A549 (cell line): ENCODE data around the gene TP53TG5. TPM values are rescaled to one million over a fixed set of nuclear protein-coding genes. Genes with fewer than 3 reads are reported as not detected.

Experiments
- ATAC-seq, 2 experiments: fragments of 200-7000 bp in 1 of 2; fragments of >200 bp in 1 of 2; cut with Nextera tagmentation in 1 of 2; cut with Tn5 transposase in 1 of 2; 3 replicates each; pipeline versions ENCODE4 v1.8.0 to v1.9.1; 2018 to 2020; ENCODE audit warnings: mild to moderate bottlenecking in 1 of 2, moderate library complexity in 1 of 2
- CTCF ChIA-PET: fragments of 300-600 bp; sonication (Branson Sonifier 250); formaldehyde crosslinking; extraction: SDS; loops from one replicate; lab custom pipeline; 2021; ENCODE audit warnings: antibody characterized with exemption, inconsistent platforms; lab: Yijun Ruan, JAX
- POLR2A ChIA-PET: fragments of 350-600 bp; formaldehyde crosslinking; extraction: SDS; loops from one replicate; lab custom pipeline; 2021; ENCODE audit warnings: antibody characterized with exemption, inconsistent platforms; lab: Yijun Ruan, JAX
- DNase-seq, 2 experiments: peaks; one replicate each; pipeline versions ENCODE4 v3.0.0 to v3.0.0-alpha.2; 2011 to 2016; ENCODE audit warnings: low read depth in 1 of 2, low spot score in 1 of 2
- FAIRE-seq: peaks from 2 replicates; lab custom pipeline; 2011; peaks lifted over from hg19 to GRCh38; lab: Jason Lieb, UNC
- H3K27ac ChIP-seq, 2 experiments: fragments of >200 bp; sonication (Bioruptor Twin); formaldehyde crosslinking; 3 replicates each; pipeline ENCODE4 v1.5.1; 2016 to 2017
- H3K4me1 ChIP-seq: fragments of >200 bp; sonication (Bioruptor Twin); formaldehyde crosslinking; 3 replicates; pipeline ENCODE4 v1.6.1; 2016
- H3K4me2 ChIP-seq: fragments of >200 bp; sonication (Bioruptor Twin); formaldehyde crosslinking; 3 replicates; pipeline ENCODE4 v1.6.1; 2016
- H3K4me3 ChIP-seq: fragments of >200 bp; sonication (Bioruptor Twin); formaldehyde crosslinking; 3 replicates; pipeline ENCODE4 v1.5.1; 2016
- H3K9me3 ChIP-seq: fragments of >200 bp; sonication (Bioruptor Twin); formaldehyde crosslinking; 3 replicates; pipeline ENCODE4 v1.6.1; 2016
- CTCF ChIP-seq: fragments of >200 bp; sonication (Bioruptor Twin); formaldehyde crosslinking; IDR thresholded peaks from 3 replicates; pipeline ENCODE4 v1.5.1; 2016
- EHF ChIP-seq: fragments of 250-450 bp; sonication (Bioruptor Pico); IDR thresholded peaks from 2 replicates; pipeline ENCODE4 v1.5.0; 2020; ENCODE audit warnings: mild to moderate bottlenecking
- EP300 ChIP-seq, 2 experiments: fragments of >200 bp; sonication (Bioruptor Twin); formaldehyde crosslinking; IDR thresholded peaks; 2 replicates in 1 of 2; 3 replicates in 1 of 2; pipeline ENCODE4 v1.6.1; 2016 to 2017
- ESRRA ChIP-seq: fragments of 150-350 bp; IDR thresholded peaks from 2 replicates; pipeline ENCODE4 v1.6.1; 2014; ENCODE audit warnings: mild to moderate bottlenecking, low read length, borderline replicate concordance
- FOSB ChIP-seq: fragments of 250-450 bp; sonication (Bioruptor Pico); IDR thresholded peaks from 2 replicates; pipeline ENCODE4 v1.5.0; 2020; ENCODE audit warnings: mild to moderate bottlenecking, moderate library complexity
- GATA3 ChIP-seq: IDR thresholded peaks from 2 replicates; pipeline ENCODE4 v1.6.1; 2012; ENCODE audit warnings: borderline replicate concordance
- HOXB13 ChIP-seq: fragments of 250-450 bp; sonication (Bioruptor Pico); IDR thresholded peaks from 2 replicates; pipeline ENCODE4 v1.5.0; 2020; ENCODE audit warnings: low read depth, mild to moderate bottlenecking, moderate library complexity
- JUNB ChIP-seq: fragments of >200 bp; sonication (Bioruptor Twin); formaldehyde crosslinking; IDR thresholded peaks from 2 replicates; pipeline ENCODE4 v1.6.1; 2016
- KDM5A ChIP-seq: fragments of 200-600 bp; sonication (generic); IDR thresholded peaks from 2 replicates; pipeline ENCODE4 v1.6.1; 2016; ENCODE audit warnings: antibody characterized with exemption, mild to moderate bottlenecking
- MAFK ChIP-seq: fragments of 450-650 bp; IDR thresholded peaks from 2 replicates; pipeline ENCODE4 v1.6.1; 2014; ENCODE audit not compliant: partially characterized antibody
- MAX ChIP-seq: IDR thresholded peaks from 2 replicates; pipeline ENCODE4 v1.6.1; 2012
- NPAS2 ChIP-seq: fragments of 250-450 bp; sonication (Bioruptor Pico); IDR thresholded peaks from 2 replicates; pipeline ENCODE4 v1.8.0; 2022; ENCODE audit warnings: mild to moderate bottlenecking, moderate library complexity, borderline replicate concordance
- PHF8 ChIP-seq: fragments of 200-600 bp; sonication (generic); IDR thresholded peaks from 2 replicates; pipeline ENCODE4 v1.6.1; 2016; ENCODE audit warnings: low read depth, mild to moderate bottlenecking, antibody characterized with exemption, moderate library complexity, borderline replicate concordance
- RCOR1 ChIP-seq: fragments of 150-350 bp; IDR thresholded peaks from 2 replicates; pipeline ENCODE4 v1.6.1; 2014; ENCODE audit warnings: antibody characterized with exemption, low read length, low read depth
- SREBF2 ChIP-seq: fragments of 450-650 bp; IDR thresholded peaks from 2 replicates; pipeline ENCODE4 v1.6.1; 2014; ENCODE audit warnings: mild to moderate bottlenecking, moderate library complexity
- TP53 ChIP-seq: fragments of 250-450 bp; sonication (Bioruptor Pico); IDR thresholded peaks from 2 replicates; pipeline ENCODE4 v1.5.0; 2021; ENCODE audit warnings: mild to moderate bottlenecking, moderate library complexity
- USF2 ChIP-seq: fragments of 450-650 bp; IDR thresholded peaks from 2 replicates; pipeline ENCODE4 v1.6.1; 2014; ENCODE audit warnings: antibody characterized with exemption
- ZFP36 ChIP-seq: fragments of 450-650 bp; IDR thresholded peaks from 2 replicates; pipeline ENCODE4 v1.6.1; 2014; ENCODE audit warnings: borderline replicate concordance; ENCODE audit not compliant: partially characterized antibody
- ZNF302 ChIP-seq: fragments of 250-450 bp; sonication (Bioruptor Pico); IDR thresholded peaks from 2 replicates; pipeline ENCODE4 v1.9.0; 2021; ENCODE audit warnings: inconsistent platforms, mild to moderate bottlenecking, moderate library complexity
- WGBS: methylation state at CpG from one replicate; pipeline ENCODE4 v1.1.6; 2017; ENCODE audit errors: missing lambda C conversion rate; 5-methylcytosine and 5-hydroxymethylcytosine counted together
- polyA plus RNA-seq, 4 experiments: library from polyadenylated mRNA; depleted of rRNA in 3 of 4; stranded (reverse); fragments of >200 nt; fragmentation: RNase III in 1 of 4; extraction: RNeasy Plus Mini Kit Qiagen cat#74134 plus additional on column Dnase treatment in 1 of 4; gene quantifications; 2 replicates in 3 of 4; 3 replicates in 1 of 4; pipeline ENCODE4 v1.2.3, GENCODE V29; 2011 to 2017

TP53TG5 gene
- polyA plus RNA-seq, 2 of the 4 experiments (the other 2 are of a cell fraction), result not detected

- TF ChIP-seq ESRRA (no peak), PHF8 (no peak), EHF (CRISPR knock-in tag) (no peak), KDM5A (no peak), CTCF (no peak), NPAS2 (CRISPR knock-in tag) (no peak)
Observed at GRCh38 chr20:45361793-45362192, 16.3 kb downstream of the TP53TG5 start (continued).

- CTCF ChIA-PET, result interaction anchor here (1.1 to 9.2 kb wide), 12 partner anchors 9 to 412 kb away, joined by 3 to 159 read pairs (median 48); partner anchors contain the start of gene SDC4
- POLR2A ChIA-PET, result interaction anchor here (0.5 to 1.9 kb wide), 3 partner anchors 11 to 83 kb away, joined by 3 to 17 read pairs (median 5); partner anchors contain the start of gene SDC4
- H3K9me3 ChIP-seq, result no peaks in the 10 kb centered on the region
- ATAC-seq (no peak), DNase-seq (no peak), FAIRE-seq (no peak)
- H3K4me1 ChIP-seq, result peaks cover 51% of the 10 kb centered on the region
- H3K4me2 ChIP-seq, result peak overlapping the region; percentile 3; the same call in 1 of the 3 replicates
- peak overlapping the region in 1 of 2 experiments; percentile 16; a peak in 1 of 6 replicates for H3K27ac ChIP-seq
- TF ChIP-seq RCOR1 (no peak), EP300 (IDR thresholded peaks at IDR 0.05) (no peak)
- H3K4me3 ChIP-seq, result no peak overlapping the region
- WGBS, result 56% methylated on average over 9 of the region's 9 CpGs
Observed at GRCh38 chr20:45359406-45360148, 18.5 kb downstream of the TP53TG5 start.

GRCh38 chr20:45359069-45359405 lies 19.1 kb downstream of the TP53TG5 start:
- POLR2A ChIA-PET, result interaction anchor here (1.0 kb wide), 1 partner anchor 15 kb away, joined by 3 read pairs; no protein-coding TSS in a partner anchor
- no peak for FAIRE-seq
- H3K4me2 ChIP-seq, result no peak overlapping the region; the same call in 2 of the 3 replicates
- H3K4me1 ChIP-seq, result peaks cover 52% of the 10 kb centered on the region
- ATAC-seq, result no peak
- no peak overlapping the region for H3K4me3 ChIP-seq
- CTCF ChIA-PET, result interaction anchor here (0.5 to 9.2 kb wide), 11 partner anchors 8 to 412 kb away, joined by 3 to 159 read pairs (median 47); partner anchors contain the start of gene SDC4
- 0 out of 6 replicates have a peak overlapping the region, but pooled peaks of 1 of the 2 experiments have one; percentile 4 for H3K27ac ChIP-seq
- 90% methylated on average over 7 of the region's 7 CpGs for WGBS
- DNase-seq, result no peak
- H3K9me3 ChIP-seq, result no peaks in the 10 kb centered on the region
- TF ChIP-seq HOXB13 (no peak), SREBF2 (no peak), USF2 (no peak), PHF8 (no peak), GATA3 (no peak), MAX (no peak), EP300 (IDR thresholded peaks at IDR 0.05) (no peak), EHF (CRISPR knock-in tag) (no peak), ZFP36 (no peak), JUNB (no peak), MAFK (no peak), ZNF302 (no peak), TP53 (no peak), FOSB (CRISPR knock-in tag) (no peak)
